GM18867 (cell line): ENCODE data around the gene CAMKMT.
"Not testable (repeated sequence)": the region's sequence is repeated elsewhere in the genome, so short reads cannot be mapped to it uniquely, and the experiment has no call there.

Experiments used
- ATAC-seq: cut with Tn5 transposase; IDR thresholded peaks from one replicate; pipeline ENCODE4 v1.9.1; 2021; ENCODE audit warnings: mild to moderate bottlenecking, moderate library complexity; ENCODE audit not compliant: unreplicated experiment

Gene CAMKMT

DNA sequence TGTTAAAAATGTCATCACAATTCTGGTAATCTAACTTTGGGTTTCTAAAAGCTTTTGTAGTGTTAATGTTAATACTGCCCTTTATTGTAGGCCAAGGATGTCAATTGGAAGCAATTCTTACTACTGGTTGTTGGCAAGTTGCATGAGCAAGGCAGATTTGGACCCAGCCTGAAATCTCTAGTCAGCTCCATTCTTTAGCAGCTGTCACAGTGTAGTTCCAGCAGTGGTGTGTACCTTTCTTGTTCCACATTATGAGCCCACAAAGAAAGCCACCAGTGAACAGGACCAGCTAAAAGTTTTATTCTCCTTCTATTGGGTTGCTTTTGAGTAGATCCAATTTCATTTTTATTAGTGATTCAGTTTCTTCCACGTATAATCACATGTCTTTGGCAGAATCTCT, 133.8 kb downstream of the CAMKMT start:
- ATAC-seq = no peak

DNA sequence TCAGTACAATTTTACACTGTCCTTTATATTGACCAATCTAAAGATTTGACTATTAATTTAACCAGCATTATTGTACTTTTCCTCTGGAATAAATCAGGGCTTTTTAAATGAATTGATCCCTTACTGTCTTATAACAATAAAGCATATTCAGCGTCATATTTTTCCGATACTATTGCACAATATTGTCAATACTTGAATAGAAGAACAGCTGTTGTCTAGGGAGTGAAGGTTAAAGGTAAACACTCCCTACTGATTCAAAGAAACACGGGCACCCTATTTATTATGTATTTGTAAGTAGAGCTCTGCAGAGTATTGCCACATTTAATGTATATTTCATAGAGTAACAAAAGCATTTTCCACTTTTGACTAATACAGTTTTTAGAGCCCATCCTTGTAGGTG, 134.4 kb downstream of the CAMKMT start:
- ATAC-seq = no peak

DNA sequence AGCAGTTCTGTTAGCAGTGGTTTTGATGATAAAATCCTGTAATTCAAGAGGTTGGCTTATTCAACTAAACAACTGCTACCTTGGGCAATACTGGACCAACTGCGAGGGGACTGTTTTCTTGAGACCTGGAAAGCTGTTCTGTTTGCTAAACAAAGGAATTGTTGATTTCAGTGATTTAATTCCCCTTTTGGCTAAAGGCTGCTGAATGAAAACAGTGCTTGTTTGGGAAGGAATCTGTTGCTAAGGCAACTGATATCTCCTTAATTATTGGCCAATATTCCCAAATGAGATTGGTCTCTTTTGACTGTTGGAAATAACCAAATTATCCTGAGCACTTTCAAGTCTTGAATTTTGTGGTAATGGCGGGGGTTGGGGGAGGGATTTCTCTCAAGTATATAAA, 136.8 kb downstream of the CAMKMT start:
- ATAC-seq = no peak

DNA sequence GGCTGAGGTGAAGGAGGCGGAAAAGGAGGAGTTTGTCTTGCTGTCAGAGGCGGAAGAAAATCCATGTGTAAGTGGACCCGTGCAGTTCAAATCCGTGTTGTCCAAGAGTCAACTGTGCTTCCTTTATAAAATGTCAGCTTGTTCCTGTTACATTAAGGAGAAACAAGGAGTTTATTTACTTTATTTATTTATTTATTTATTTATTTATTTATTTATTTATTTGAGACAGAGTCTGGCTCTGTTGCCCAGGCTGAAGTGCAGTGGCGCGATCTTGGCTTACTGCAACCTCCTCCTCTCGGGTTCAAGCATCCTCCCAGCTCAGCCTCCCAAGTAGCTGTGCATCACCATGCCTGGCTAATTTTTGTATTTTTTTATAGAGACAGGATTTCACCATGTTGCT, 143.9 kb downstream of the CAMKMT start:
- ATAC-seq = not testable (repeated sequence)

DNA sequence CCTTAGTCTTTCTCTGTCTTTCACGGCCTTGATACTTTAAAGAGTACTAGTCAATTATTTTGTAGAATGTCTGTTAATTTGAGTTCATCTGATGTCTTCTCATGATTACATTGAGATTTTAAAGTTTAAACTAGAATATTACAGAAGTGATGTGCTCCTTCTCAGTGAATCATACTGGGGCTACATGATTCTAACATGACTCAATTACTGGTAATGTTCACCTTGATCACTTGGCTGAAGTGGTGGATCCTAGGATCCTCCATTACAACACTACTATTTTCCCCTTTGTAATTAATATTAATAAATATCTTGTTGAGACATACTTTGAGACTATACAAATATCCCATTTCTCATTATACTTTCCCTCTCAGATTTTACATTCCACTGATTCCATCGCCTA, 148.5 kb downstream of the CAMKMT start:
- ATAC-seq = no peak

DNA sequence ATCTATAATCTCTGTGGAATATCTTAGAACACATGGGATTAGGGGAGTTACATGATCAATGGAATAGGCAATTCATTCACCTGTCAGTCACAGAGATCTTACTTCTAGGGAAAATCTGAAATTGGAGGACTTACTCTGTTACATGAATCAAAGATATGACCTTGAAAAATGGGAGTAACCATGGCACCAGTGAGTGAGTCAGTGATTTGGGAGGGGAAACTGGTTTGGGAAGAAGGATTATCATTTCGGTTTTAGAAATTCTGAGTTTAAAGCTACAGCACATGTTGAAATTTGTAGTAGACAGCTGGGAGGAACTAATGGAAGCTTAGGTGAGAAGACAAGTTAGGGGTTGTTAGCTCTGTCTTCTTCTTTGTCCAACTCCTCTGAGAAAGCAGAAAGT, 153.7 kb downstream of the CAMKMT start:
- no peak for ATAC-seq

DNA sequence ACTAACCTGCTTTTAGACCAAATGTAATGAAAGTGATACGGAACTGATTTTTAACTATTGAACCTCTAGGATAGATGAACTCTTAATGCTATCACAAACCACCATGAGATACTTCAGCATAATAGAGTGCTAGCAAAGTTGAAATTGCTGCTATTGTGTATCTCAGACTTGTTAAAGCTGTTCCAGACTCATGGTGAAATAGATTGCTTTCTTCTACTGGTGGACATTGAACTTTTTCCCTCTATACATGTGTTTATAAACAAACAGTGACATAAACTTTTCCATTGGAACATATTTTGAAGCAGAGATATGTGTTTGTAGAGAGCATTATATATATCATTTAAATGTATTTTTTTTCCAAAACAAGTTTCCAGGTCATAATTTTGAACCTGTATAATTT, 157.3 kb downstream of the CAMKMT start:
- ATAC-seq = no peak

DNA sequence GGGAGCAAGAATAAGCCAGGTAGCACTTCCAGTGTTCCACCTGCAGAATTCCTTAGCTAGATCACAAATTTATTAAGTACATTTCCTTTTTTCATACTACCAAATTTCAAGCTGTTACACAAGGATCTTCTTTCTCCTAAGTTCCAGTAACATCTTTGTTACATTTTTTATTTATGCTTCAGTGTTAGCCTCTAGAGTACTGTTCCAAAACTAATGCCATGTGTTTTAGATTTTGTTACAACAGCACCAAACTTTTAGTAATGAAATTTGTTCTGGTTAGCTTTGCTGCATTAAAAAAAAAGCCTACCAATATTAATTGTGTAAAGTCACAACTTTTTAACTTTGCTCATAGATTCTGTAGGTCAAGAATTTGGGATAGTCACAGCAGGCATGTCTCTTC, 161.1 kb downstream of the CAMKMT start:
- no peak for ATAC-seq

DNA sequence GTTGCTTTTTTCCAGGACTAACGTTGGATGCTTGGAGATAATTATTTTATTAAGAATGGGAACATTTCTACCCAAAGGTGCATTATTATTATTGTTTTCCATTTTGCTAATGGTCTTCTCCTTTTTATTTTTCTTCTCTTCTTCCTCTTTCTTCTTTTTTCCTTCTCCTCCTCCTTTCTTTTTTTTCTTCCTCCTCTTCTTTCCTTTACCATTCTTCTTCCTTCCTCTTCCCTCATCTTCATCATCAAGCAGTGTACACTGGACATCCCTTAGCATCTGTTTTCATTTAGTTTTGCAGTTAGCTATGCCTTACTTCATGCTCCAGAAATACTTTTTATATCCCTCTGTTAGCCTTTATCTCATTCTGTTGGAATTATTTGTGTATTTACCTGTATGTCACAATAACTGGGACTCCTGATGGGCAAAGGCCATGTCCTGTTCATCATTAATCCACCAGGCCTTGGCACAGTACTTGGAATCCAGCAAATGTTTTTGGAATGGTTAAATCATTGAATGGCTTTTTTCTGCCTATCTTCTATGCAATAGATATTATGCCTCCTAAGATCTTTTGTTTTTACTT, 162.7 kb downstream of the CAMKMT start:
- no peak for ATAC-seq

DNA sequence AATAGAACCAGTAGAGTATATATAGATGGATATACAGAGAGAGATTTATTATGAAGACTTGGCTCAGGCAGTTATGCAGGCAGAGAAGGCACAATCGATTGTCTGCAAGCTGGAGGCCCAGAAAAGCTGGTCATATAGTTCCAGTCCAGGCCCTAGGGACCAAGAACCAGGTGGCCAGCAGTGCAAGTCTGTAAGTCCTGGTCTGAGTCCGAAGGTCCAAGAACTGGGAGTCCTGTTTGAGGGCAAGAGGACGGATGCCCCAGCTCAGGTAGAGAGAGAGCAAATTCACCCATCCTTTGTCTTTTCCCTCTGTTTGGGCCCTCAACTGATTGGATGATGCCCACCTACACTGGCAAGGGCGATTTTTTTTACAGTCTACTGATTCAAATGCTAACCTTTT, 164.6 kb downstream of the CAMKMT start:
- no peak for ATAC-seq

DNA sequence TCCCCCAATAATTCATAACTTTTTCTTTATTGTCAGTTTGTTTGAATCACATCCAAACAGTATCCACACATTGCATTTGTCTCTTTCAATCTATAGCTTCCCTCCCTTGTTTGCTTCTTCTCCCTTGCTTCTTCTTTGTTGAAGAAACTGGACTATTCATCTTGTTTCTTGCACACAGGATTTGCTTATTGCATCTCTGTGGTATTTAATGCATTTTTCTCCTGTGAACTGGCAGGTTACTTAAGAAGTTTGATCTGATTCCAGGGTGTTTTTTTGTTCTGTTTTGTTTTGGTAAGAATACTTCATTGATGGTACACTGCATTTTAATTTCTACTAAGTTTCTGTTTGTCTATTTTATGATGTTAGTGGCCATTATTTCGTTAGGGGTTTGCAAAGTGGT, 166.8 kb downstream of the CAMKMT start:
- no peak for ATAC-seq

DNA sequence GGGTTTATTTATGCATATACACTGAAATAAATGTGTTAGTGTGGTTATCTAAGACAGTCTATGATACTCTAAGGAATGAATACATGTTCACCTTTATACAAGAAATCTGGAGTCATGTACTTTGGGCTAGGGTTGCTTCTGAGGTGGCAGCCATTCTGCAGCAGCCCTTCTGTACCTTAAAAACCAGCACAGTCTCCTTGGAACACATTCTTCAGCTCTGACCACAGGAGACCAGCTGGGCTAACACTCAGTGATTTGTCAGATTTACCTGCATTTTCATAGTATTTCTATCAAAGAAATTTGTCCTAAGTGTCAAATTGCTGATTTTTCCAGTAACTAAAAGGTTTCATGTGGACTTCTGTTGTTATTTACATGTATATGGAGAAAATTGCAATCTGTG, 167.7 kb downstream of the CAMKMT start:
- no peak for ATAC-seq

DNA sequence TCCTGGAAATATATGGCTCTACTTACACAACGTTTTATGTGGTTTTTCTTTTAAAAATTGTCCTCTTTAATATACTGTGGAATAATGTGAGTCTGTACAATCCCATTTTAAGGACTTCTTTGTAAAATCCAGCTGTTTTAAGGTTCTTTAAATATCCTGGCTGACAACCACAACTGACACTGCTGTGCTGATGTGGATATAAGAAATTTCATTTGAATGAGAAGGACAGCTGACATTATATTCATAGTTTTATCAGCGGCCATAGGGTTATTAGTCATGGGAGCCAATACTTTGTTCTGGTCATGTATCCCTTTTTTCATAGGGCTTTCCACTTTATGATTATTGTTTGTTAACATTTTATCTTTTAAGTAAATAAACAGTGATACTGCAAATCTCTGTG, 169.5 kb downstream of the CAMKMT start:
- no peak for ATAC-seq

DNA sequence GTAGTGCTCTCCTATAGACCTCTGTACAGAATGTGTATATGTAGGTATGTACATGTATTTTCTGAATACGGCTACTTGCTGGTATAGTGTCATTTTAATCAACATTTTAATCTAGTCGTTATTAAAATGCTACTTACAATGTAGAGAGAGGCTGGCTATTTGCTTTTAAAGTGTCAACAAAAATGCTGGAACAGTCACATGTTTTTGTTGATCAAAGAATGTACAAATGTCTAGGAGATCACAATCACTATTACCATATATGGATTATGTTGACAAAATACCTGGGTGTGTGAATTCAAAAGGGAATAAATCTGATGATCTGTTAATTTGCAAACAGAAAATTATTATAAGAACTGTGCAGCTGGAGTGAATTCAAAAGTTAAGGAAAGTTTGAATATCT, 170.3 kb downstream of the CAMKMT start:
- no peak for ATAC-seq

DNA sequence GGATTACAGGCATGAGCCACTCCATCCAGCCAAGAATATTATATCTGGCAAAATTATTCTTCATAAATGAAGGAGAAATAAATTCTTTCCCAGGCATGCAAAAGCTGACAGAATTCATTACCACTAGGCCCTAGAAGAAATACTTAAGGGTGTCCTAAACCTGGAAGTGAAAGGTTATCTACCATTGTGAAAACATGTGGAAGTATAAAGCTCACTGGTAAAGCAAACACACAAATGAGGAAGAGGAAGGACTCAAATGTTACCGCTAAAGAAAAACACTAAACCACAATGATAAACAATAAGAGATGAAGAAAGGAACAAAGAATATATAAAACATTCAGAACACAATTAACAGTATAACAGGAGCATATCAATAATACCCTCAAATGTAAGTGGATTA, 171.8 kb downstream of the CAMKMT start:
- no peak for ATAC-seq

DNA sequence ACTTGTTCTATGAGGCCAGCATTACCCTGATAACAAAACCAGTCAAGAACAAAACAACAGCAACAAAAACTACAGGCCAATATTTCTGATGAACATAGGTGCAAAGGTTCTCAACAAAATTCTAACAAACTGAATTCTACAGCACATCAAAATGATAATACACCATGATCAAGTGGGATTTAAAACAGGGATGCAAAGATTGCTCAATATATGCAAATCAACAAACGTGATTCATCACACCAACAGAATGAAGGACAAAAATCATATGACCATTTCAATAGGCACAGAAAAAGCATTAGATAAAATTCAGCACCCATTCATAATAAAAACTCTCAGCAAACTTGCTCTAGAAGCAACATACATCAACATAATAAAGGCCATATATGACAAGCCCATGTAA, 173.6 kb downstream of the CAMKMT start:
- no peak for ATAC-seq

DNA sequence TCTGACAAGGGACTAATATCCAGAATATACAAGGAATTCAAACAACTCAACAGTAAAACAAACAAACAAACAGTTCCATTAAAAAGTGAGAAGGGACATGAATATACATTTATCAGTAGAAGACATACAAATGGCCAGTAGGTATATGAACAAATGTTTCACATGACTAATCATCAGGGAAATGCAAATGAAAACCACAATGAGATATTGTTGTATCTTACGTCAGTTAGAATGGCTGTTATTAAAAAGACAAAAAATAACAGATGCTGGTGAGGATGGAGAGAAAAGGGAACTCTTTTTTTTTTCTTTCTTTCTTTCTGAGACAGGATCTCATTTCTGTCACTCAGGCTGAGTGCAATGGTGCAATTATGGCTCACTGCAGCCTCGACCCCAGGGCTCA, 175.5 kb downstream of the CAMKMT start:
- ATAC-seq = no peak

DNA sequence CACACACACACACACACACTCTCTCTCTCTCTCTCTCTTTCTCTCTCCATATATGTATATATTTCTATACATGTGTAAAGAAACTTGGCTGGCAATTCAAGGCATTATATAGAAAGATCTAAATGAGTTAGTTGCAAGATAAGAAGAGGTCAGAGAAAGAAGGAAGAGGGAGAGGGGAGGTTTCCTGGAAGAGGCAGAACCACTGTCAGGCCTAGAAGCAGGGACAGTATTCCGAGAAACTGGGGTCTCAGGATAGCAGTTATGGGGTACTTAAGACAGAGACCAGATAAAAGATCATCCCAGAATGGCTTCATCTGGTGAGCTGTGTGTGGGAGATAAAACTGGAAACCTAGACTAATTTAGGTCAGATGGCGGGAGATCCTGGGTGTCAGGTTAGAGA, 180.8 kb downstream of the CAMKMT start:
- ATAC-seq = no peak

DNA sequence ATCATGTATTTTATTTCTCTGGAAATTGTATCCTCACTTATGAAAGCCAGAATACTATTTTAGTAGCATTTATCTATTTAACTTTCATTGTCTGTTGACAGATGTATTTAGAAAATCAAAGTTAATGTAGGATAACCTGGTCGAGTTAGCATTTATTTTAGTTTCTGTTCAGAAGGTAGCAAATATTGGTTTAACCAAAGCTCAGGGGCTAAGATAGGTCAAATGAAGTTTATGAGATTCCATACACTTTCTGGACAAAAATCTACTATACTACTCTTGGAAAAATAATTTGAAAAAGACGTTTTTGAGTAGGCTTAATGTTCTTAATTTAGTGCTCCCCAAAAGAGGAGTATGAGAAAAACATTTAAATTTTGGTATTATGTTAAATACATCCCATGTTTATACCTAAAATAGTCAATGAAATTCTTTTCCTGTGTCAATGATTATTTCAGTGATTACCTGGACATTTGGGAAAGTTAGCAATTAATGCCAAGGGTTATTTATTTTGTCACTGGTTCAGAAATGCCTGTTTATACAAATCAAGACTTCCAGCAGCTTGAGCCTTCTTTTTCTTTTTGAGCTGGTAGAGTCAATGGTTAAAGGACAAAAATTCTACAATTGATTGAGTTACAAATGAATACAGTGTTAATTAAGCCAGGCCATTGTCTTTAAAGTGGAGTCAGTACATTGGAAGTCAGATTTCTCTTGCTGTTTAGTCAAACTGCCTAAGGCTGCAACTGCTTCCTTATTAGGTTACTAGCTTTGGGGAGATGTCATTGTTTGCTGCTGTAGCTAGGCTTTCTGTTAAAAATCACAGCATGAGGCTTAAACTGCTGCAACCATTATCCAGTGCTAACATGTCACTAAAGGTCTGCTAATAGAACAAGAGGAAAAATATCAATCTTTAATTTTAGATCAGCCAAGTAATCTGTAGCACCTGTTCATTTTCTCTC, 182.3 kb downstream of the CAMKMT start:
- no peak for ATAC-seq

DNA sequence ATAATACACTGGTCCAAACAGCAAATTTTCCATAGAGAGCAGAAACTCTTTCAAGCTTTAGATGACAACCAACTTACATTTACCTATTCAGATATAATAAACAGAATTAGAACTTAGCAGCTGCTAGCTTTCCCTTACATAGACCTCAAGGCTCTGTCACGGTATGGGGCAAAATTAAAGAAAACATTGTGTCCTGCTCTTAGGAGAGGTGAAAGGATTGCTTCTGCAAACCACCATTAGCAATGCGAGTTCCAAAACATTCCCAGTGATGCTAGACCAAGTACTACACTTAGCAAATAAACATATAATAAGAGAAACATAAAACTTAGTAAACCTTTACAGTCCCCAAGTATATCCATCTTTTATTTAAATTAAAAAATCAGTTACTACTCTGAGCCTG, 183.3 kb downstream of the CAMKMT start:
- ATAC-seq = no peak

DNA sequence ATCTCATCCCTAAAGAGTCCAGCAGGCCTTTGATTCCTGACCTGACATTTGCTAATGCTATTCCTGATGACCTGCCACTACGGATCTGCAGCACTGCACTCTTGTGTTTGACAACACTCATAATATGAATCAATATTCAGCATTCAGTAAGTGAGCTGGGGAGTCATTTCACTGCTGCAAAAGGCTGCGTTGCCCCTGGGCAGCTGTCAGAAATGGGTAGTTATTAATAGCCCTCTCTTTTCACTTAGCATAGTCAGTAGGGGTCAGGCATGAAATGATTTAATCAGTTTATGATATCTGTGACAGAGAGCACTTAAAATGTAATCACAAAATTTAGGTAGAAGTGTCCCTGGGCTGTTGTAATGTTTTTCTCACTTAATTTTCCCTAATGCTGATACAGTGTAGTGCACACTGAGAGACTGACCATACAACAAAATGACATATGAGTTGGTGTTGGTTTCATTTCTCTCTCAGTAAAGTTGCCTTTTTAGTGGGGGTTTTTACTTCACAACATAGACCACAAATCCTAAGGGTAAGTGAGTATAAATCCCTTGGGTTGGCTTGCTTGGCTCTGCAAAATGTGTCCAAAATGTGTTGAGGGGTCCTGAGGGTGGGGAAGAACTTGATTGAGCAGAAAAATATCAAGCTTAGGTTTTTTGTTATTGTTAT, 184.8 kb downstream of the CAMKMT start:
- ATAC-seq = no peak

DNA sequence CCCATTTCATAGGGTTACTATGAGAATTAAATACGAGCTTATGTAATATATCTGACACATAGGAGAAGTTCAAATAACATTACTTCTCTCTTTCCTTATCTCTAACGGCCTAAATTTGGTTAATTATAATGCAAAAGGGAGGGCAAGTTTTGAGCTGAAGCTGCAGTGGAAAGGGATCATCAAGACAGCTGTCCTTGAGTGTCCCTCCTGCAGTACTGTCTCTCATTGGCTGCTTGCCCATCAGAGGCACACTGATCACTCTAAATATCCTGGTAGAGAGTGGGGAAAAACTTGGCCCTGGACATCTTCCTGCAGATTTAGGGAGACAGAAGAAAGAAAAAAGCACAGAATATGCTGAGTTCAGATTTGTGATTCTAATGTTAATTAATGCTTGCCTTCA, 186.0 kb downstream of the CAMKMT start:
- no peak for ATAC-seq
